GM23248 (cell line): Measurements from ENCODE around the gene PAQR4. TPM values are rescaled to one million over a fixed set of nuclear protein-coding genes. Genes with fewer than 3 reads are reported as not detected.

Source experiments
- DNase-seq: peaks from one replicate; pipeline ENCODE4 v3.0.0-alpha.2; 2015
- H2AFZ ChIP-seq: fragments of 200-600 bp; sonication (generic); 2 replicates; pipeline ENCODE4 v1.6.1; 2016; ENCODE audit warnings: antibody characterized with exemption
- H3F3A ChIP-seq: fragments of 200-600 bp; sonication (generic); 2 replicates; pipeline ENCODE4 v1.6.1; 2016; ENCODE audit warnings: mild to moderate bottlenecking, antibody characterized with exemption, mixed run types; ENCODE audit not compliant: insufficient read depth
- H3K27ac ChIP-seq: fragments of 200-600 bp; sonication (generic); 2 replicates; pipeline ENCODE4 v1.5.1; 2016; ENCODE audit warnings: mild to moderate bottlenecking
- H3K27me3 ChIP-seq: fragments of 200-600 bp; sonication (generic); replicated peaks from 2 replicates; pipeline ENCODE4 v1.6.1; 2016; ENCODE audit warnings: mild to moderate bottlenecking; ENCODE audit not compliant: insufficient read depth
- H3K36me3 ChIP-seq: fragments of 200-600 bp; sonication (generic); 2 replicates; pipeline ENCODE4 v1.6.1; 2016; ENCODE audit warnings: low read depth, mild to moderate bottlenecking
- H3K4me1 ChIP-seq: fragments of 200-600 bp; sonication (generic); 2 replicates; pipeline ENCODE4 v1.6.1; 2016; ENCODE audit warnings: mild to moderate bottlenecking; ENCODE audit not compliant: insufficient read depth
- H3K4me2 ChIP-seq: fragments of 200-600 bp; sonication (generic); one replicate; pipeline ENCODE4 v1.6.1; 2016; ENCODE audit warnings: mild to moderate bottlenecking; ENCODE audit not compliant: unreplicated experiment
- H3K4me3 ChIP-seq: fragments of 200-600 bp; sonication (generic); 2 replicates; pipeline ENCODE4 v1.5.1; 2016; ENCODE audit warnings: mild to moderate bottlenecking
- H3K79me2 ChIP-seq: fragments of 200-600 bp; sonication (generic); 2 replicates; pipeline ENCODE4 v1.6.1; 2016; ENCODE audit warnings: mild to moderate bottlenecking; ENCODE audit not compliant: insufficient read depth
- H3K9ac ChIP-seq: fragments of 200-600 bp; sonication (generic); 2 replicates; pipeline ENCODE4 v1.6.1; 2016; ENCODE audit warnings: mild to moderate bottlenecking
- H3K9me2 ChIP-seq: fragments of 200-600 bp; sonication (generic); 2 replicates; pipeline ENCODE4 v1.6.1; 2016; ENCODE audit warnings: mixed run types, mild to moderate bottlenecking, moderate library complexity; ENCODE audit not compliant: insufficient read depth
- H3K9me3 ChIP-seq: fragments of 200-600 bp; sonication (generic); one replicate; pipeline ENCODE4 v1.6.1; 2017; ENCODE audit warnings: low read depth
- H4K20me1 ChIP-seq: fragments of 200-600 bp; sonication (generic); 2 replicates; pipeline ENCODE4 v1.6.0; 2016; ENCODE audit not compliant: insufficient read depth
- EZH2 ChIP-seq: fragments of 200-600 bp; sonication (generic); IDR thresholded peaks from 2 replicates; pipeline ENCODE4 v1.6.1; 2018; ENCODE audit warnings: antibody characterized with exemption, mild to moderate bottlenecking; ENCODE audit not compliant: insufficient read depth, poor library complexity, severe bottlenecking
- EZH2phosphoT487 ChIP-seq: fragments of 200-600 bp; sonication (generic); IDR thresholded peaks from 2 replicates; pipeline ENCODE4 v1.6.1; 2018; ENCODE audit warnings: antibody characterized with exemption, moderate library complexity, mild to moderate bottlenecking, low read depth; ENCODE audit not compliant: insufficient read depth
- WGBS, 2 experiments: methylation state at CpG; one replicate each; pipeline ENCODE4 v1.1.6; 2015 to 2017; ENCODE audit warnings: low lambda C conversion rate in 2 of 2, low coverage in 1 of 2; ENCODE audit errors: missing lambda C conversion rate in 2 of 2; 5-methylcytosine and 5-hydroxymethylcytosine counted together
- in situ Hi-C: fragments of 300-500 bp; cut with MboI; formaldehyde crosslinking; loops from 2 replicates; pipeline ENCODE4 v1.15.0; 2020
- polyA plus RNA-seq: library from polyadenylated mRNA; unstranded; fragments of >200 nt; fragmentation: Nextera tagmentation; extraction: Ambion mirVana; gene quantifications from 2 replicates; pipeline ENCODE4 v1.2.1, GENCODE V29; 2016
- total RNA-seq: library from RNA; depleted of rRNA; stranded (reverse); fragments of >200 nt; shearing (Covaris generic); gene quantifications from 2 replicates; pipeline ENCODE4 v1.2.3, GENCODE V29; 2014; rRNA removed

The PAQR4 gene
- total RNA-seq (7.7 and 11.3 TPM in 2 replicates), polyA plus RNA-seq (5.1 and 5.6 TPM in 2 replicates)

GRCh38 chr16:2968738-2969544 lies at the start of gene PAQR4:
Gene PAQR4 (plus strand): TSS chr16:2969348. CDS start chr16:2969675, 327 bp downstream.
- Histone ChIP-seq H3K9me2 (no peaks in the 10 kb centered on the region), H4K20me1 (no peaks in the 10 kb centered on the region), H3K9ac (peak within 1 kb of the TSS; percentile 68), H3K4me1 (no peaks in the 10 kb centered on the region), H3K27ac (no peak within 1 kb of the TSS), H3K36me3 (no peaks in the 10 kb centered on the region), H3K4me3 (peak within 1 kb of the TSS; percentile 73), H3F3A (no peaks in the 10 kb centered on the region), H3K27me3 (peaks cover 33% of the 10 kb centered on the region), H3K4me2 (peak within 1 kb of the TSS; percentile 65), H3K9me3 (no peaks in the 10 kb centered on the region), H2AFZ (peak within 1 kb of the TSS; percentile 55), H3K79me2 (no peaks in the 10 kb centered on the region)
- 1% methylated on average over 46 to 87 of the region's 98 CpGs for WGBS, 2 experiments
- TF ChIP-seq EZH2phosphoT487 (no peak), EZH2 (no peak)
- peak; percentile 95 for DNase-seq
- in situ Hi-C loops = no loop called here

- in situ Hi-C loops = no loop called here
- Histone ChIP-seq H3K36me3 (peaks cover under 1% of the 10 kb centered on the region; the same call in 1 of the 2 replicates), H3K4me3 (no peak overlapping the region), H3K4me1 (peaks cover 20% of the 10 kb centered on the region), H3K79me2 (peaks cover 22% of the 10 kb centered on the region), H4K20me1 (no peaks in the 10 kb centered on the region), H3K4me2 (no peak overlapping the region), H3F3A (peaks cover 10% of the 10 kb centered on the region), H3K9ac (peak overlapping the region; percentile 35), H3K9me3 (no peaks in the 10 kb centered on the region), H3K27ac (peak overlapping the region; percentile 62), H3K27me3 (no peaks in the 10 kb centered on the region), H3K9me2 (no peaks in the 10 kb centered on the region), H2AFZ (peak overlapping the region; percentile 31; the same call in 1 of the 2 replicates)
- no peak for TF ChIP-seq EZH2
- no peak for TF ChIP-seq EZH2phosphoT487
- peak; percentile 76 for DNase-seq
- WGBS, 2 experiments = 11 to 13% methylated on average over 13 of the region's 13 CpGs
These were observed 49.5 kb upstream of the PAQR4 start for GRCh38 chr16:2919511-2920255.

- no peak overlapping the region for H3K9ac ChIP-seq
- H3K4me2 ChIP-seq = no peak overlapping the region
- no peak overlapping the region for H2AFZ ChIP-seq
- H3K9me2 ChIP-seq = no peaks in the 10 kb centered on the region
- H3K4me1 ChIP-seq = peaks cover 4% of the 10 kb centered on the region; the same call in 1 of the 2 replicates
- in situ Hi-C loops = no loop called here
- DNase-seq = no peak
- no peaks in the 10 kb centered on the region for H3K9me3 ChIP-seq
- no peak overlapping the region for H3K27ac ChIP-seq
- H3K27me3 ChIP-seq = no peaks in the 10 kb centered on the region
- 95 to 96% methylated on average over 14 of the region's 14 CpGs for WGBS, 2 experiments
- H4K20me1 ChIP-seq = no peaks in the 10 kb centered on the region
- H3K36me3 ChIP-seq = no peaks in the 10 kb centered on the region
- H3K79me2 ChIP-seq = peaks cover 18% of the 10 kb centered on the region
- TF ChIP-seq EZH2 (no peak), EZH2phosphoT487 (no peak)
- H3K4me3 ChIP-seq = no peak overlapping the region
- peaks cover 7% of the 10 kb centered on the region; the same call in 1 of the 2 replicates for H3F3A ChIP-seq
These were observed 45.7 kb upstream of the PAQR4 start for GRCh38 chr16:2923481-2923880.

GRCh38 chr16:2924901-2925755 lies 44.0 kb upstream of the PAQR4 start:
- DNase-seq = no peak
- WGBS, 2 experiments = 80 to 91% methylated on average over 26 to 39 of the region's 42 CpGs
- no peaks in the 10 kb centered on the region for H3K9me3 ChIP-seq
- no peak overlapping the region for H3K4me2 ChIP-seq
- H3F3A ChIP-seq = peaks cover 7% of the 10 kb centered on the region; the same call in 1 of the 2 replicates
- H3K27ac ChIP-seq = no peak overlapping the region
- no peaks in the 10 kb centered on the region for H3K4me1 ChIP-seq
- peaks cover 3% of the 10 kb centered on the region; the same call in 1 of the 2 replicates for H3K36me3 ChIP-seq
- no peak overlapping the region for H2AFZ ChIP-seq
- no peaks in the 10 kb centered on the region for H3K27me3 ChIP-seq
- H3K9me2 ChIP-seq = no peaks in the 10 kb centered on the region
- no peak overlapping the region for H3K4me3 ChIP-seq
- TF ChIP-seq EZH2phosphoT487 (no peak), EZH2 (no peak)
- H3K9ac ChIP-seq = no peak overlapping the region
- no peaks in the 10 kb centered on the region for H4K20me1 ChIP-seq
- H3K79me2 ChIP-seq = peaks cover 13% of the 10 kb centered on the region
- in situ Hi-C loops = no loop called here
